Epithelial cell of proximal tubule (primary cell): Measurements from ENCODE around the gene FAM81B. TPM values are rescaled to one million over a fixed set of nuclear protein-coding genes. Genes with fewer than 3 reads are reported as not detected.

Experiments
- DNase-seq: peaks from one replicate; pipeline ENCODE4 v3.0.0-alpha.2; 2011; ENCODE audit warnings: low read depth
- H3K4me3 ChIP-seq: 2 replicates; pipeline ENCODE4 v1.5.1; 2011; ENCODE audit warnings: low read depth, mild to moderate bottlenecking, low read length
- total RNA-seq: library from RNA; depleted of rRNA; stranded (reverse); fragments of >200 nt; gene quantifications from 2 replicates; pipeline ENCODE4 v1.2.3, GENCODE V29; 2015
- TF ChIP-seq, protein P1 (sequence below): conservative IDR thresholded peaks from 2 replicates; pipeline ENCODE4 v1.5.1; 2012; ENCODE audit warnings: low read depth, mild to moderate bottlenecking, low read length

FAM81B gene
- total RNA-seq, 1 donor from 2014 or later, result not detected

- no peak overlapping the region for H3K4me3 ChIP-seq
- no peak for DNase-seq
- TF ChIP-seq, protein P1, sequence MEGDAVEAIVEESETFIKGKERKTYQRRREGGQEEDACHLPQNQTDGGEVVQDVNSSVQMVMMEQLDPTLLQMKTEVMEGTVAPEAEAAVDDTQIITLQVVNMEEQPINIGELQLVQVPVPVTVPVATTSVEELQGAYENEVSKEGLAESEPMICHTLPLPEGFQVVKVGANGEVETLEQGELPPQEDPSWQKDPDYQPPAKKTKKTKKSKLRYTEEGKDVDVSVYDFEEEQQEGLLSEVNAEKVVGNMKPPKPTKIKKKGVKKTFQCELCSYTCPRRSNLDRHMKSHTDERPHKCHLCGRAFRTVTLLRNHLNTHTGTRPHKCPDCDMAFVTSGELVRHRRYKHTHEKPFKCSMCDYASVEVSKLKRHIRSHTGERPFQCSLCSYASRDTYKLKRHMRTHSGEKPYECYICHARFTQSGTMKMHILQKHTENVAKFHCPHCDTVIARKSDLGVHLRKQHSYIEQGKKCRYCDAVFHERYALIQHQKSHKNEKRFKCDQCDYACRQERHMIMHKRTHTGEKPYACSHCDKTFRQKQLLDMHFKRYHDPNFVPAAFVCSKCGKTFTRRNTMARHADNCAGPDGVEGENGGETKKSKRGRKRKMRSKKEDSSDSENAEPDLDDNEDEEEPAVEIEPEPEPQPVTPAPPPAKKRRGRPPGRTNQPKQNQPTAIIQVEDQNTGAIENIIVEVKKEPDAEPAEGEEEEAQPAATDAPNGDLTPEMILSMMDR, result no peak
Observed at GRCh38 chr5:95365302-95366095, 25.7 kb upstream of the FAM81B start.

DNA sequence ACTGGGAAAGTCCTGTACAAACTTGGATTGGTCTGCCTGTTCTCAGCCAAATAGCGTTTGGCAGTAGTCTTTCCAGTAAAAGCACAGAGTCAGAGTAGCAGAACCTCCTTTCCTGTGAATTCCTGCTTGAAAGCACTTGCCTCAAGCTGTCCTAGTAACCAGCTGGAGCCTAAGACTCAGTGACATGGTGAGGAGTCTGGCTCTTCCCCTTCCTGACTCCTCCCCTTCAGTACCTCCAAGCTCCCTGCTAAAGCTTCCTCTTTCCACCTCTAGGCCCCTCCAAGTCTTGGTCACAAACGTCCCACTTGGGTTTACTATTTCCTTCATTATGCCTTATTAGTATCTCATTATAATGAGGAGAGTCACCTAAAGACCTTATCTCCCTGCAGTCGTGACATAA, 21.4 kb upstream of the FAM81B start:
- DNase-seq, result no peak
- no peak overlapping the region for H3K4me3 ChIP-seq
- TF ChIP-seq, protein P1, result no peak

DNA sequence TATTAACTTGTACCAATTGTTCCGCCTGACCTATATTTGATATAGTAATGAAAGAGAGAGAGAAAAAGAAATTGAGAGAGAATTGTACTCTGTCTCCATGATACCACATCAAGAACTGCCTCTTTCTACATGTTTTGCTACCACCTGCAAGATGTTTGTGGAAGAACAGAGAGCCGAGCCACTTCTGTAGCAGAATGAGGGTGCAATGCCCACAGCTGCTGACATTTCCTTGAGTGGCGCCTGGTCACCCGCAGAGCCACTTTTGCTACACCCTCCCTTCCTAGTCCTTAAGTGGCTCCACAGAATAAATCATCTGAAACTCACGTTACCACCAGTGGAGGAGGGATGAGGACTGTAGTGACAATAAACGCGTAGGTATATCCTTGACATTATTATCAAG, 17.1 kb upstream of the FAM81B start:
- no peak for DNase-seq
- no peak overlapping the region for H3K4me3 ChIP-seq
- TF ChIP-seq, protein P1, result no peak

- H3K4me3 ChIP-seq, result no peak overlapping the region
- DNase-seq, result no peak
- TF ChIP-seq, protein P1, result no peak
Observed at GRCh38 chr5:95375591-95375990, 15.6 kb upstream of the FAM81B start.

DNA sequence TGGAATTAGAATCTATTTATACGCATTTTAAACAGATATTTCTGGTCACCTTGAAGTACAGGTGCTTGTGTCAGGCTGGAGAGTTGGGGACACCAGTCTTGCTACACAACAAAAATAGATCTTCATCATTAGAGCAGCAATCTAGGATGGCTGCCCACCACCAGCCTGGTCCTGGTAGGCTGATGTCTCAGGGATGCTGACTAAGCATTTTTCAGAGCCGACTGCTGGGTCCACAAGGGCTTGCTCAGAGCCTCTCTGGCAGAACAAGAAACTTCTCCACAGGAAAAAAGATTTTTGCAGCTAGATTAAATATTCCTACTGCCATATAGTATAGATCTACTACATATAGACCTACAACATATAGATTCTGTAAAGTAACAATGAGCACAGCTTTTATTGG, 12.0 kb upstream of the FAM81B start:
- H3K4me3 ChIP-seq, result no peak overlapping the region
- no peak for DNase-seq
- TF ChIP-seq, protein P1, result no peak

DNA sequence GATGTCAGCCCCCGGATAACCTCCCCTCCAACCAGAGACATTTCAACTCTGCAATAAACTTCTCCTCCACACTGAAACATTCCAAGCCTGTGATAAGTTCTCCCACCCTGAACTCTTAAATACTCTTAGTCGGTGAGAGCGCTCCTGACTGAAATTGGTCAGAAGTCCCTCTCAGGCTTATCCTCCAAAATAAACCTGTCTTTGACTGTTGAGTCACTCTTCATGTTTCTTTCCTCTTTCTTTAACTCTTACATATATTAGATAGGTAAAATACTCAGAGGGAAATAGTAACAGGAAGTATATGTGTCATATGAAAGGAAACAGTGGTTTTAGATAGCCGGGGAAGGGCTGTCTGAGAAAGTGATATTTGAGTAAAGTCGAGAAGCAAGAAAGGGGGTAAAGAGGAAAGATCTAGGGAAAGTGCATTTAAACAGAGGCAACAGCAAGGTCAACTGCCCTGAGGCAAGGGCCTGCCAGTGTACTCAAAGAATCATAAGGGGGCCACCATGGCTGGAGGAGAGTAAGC, 11.0 kb upstream of the FAM81B start:
- DNase-seq, result no peak
- TF ChIP-seq, protein P1, result no peak
- H3K4me3 ChIP-seq, result no peak overlapping the region

DNA sequence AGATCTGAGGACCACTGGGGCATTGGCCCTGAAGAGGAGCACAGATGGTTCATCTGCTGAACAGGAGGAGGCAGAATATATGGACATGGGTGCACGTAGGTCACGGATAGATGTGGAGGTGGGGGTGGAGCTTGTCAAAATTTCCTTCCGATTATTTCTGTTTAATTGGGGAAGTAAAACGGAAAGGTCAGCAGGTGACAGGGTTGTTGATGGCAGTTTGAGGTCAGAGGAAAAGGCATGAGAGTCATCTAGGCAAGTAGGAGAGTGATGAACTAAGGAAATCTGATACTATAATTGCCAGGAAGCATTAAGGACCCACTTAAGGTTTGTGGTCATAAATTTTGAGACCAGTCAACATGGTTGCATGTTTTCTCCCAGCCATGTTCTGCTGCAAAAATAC, 8.4 kb upstream of the FAM81B start:
- H3K4me3 ChIP-seq, result no peak overlapping the region
- no peak for DNase-seq

More for the DNA sequence above, 8.4 kb upstream of the FAM81B start:
- TF ChIP-seq, protein P1, result no peak
